Activated naive CD4-positive, alpha-beta T cell treated with anti-CD3 and anti-CD28 coated beads, Interleukin-2, amount 10 ng/mL, durations not matched to agents 7 days and 5 days (primary cell): ENCODE measurements around the gene FAAP100.
"Not testable (repeated sequence)": the region's sequence is repeated elsewhere in the genome, so short reads cannot be mapped to it uniquely, and the experiment has no call there.

ENCODE experiments used
- CTCF ChIA-PET: fragments of 350-600 bp; sonication (Branson Sonifier 250); formaldehyde crosslinking; loops from one replicate; lab custom pipeline; 2021; ENCODE audit warnings: antibody characterized with exemption; lab: Charles Lee
- DNase-seq: peaks from one replicate; pipeline ENCODE4 v3.0.0-alpha.2; 2020
- H3K27ac Mint-ChIP-seq: one replicate; pipeline ENCODE4 v1.8.0; 2021; ENCODE audit warnings: mild to moderate bottlenecking, moderate library complexity, mixed read lengths
- H3K27me3 Mint-ChIP-seq: one replicate; pipeline ENCODE4 v1.8.0; 2021; ENCODE audit warnings: mild to moderate bottlenecking, mixed read lengths
- H3K36me3 Mint-ChIP-seq: one replicate; pipeline ENCODE4 v1.8.0; 2021; ENCODE audit warnings: mixed read lengths
- H3K4me1 Mint-ChIP-seq: one replicate; pipeline ENCODE4 v1.8.0; 2021; ENCODE audit warnings: mixed read lengths
- H3K4me3 Mint-ChIP-seq: one replicate; pipeline ENCODE4 v1.8.0; 2021; ENCODE audit warnings: mild to moderate bottlenecking, moderate library complexity, mixed read lengths
- H3K9me3 Mint-ChIP-seq: one replicate; pipeline ENCODE4 v1.8.0; 2021; ENCODE audit warnings: mixed read lengths

FAAP100 gene, protein sequence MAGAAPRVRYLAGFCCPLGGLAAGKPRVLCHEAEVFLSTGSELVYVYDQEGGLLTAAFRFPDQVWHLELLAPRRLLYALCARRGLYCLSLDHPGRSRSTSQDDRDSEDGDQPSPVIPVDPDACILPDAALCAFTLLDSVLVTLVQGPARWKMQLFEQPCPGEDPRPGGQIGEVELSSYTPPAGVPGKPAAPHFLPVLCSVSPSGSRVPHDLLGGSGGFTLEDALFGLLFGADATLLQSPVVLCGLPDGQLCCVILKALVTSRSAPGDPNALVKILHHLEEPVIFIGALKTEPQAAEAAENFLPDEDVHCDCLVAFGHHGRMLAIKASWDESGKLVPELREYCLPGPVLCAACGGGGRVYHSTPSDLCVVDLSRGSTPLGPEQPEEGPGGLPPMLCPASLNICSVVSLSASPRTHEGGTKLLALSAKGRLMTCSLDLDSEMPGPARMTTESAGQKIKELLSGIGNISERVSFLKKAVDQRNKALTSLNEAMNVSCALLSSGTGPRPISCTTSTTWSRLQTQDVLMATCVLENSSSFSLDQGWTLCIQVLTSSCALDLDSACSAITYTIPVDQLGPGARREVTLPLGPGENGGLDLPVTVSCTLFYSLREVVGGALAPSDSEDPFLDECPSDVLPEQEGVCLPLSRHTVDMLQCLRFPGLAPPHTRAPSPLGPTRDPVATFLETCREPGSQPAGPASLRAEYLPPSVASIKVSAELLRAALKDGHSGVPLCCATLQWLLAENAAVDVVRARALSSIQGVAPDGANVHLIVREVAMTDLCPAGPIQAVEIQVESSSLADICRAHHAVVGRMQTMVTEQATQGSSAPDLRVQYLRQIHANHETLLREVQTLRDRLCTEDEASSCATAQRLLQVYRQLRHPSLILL

DNA sequence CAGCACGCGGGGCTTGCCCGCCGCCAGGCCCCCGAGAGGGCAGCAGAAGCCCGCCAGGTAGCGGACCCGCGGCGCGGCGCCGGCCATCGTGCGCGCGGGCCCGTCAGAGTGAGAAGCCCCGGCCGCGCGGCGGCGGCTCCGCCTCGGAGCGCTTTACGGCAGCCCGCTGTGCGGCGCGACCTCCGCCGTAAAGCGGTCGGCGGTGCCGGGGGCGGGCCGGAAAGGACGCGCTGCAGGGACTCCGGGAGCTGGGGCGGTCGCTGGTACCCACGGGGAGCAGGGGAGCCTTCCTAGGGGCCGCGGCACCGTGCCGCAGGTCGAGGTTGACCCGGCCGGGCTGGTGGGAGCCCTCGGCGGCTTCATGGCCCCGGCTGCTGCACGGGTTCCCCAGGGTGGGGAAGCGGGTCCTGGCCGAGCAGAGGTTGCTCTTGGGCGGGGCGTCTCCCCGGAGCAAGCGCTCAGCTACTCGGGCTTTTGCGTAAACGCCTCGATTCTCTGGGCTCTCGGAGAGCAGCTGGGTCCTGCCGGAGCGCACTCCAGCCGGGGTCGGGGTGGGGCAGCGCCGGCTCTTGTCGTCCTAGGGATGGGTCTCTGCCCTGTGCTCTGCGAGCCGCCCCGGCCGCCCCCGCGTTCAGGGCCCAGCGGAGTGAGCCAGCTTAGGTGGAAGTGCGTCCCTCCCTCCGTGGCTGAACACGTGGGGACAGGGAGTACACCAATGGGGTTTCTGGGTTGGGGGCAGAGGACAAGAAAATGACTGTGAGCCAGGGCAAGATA lies at the start of gene FAAP100:
TSS of gene FAAP100 (minus strand) at position 110 of the 774 bp plus-strand sequence. CDS start at position 87, 23 bp downstream.
- Mint-ChIP-seq H3K4me3 (peak within 1 kb of the TSS; percentile 78), H3K4me1 (peaks cover 41% of the 10 kb centered on the region), H3K36me3 (peaks cover 7% of the 10 kb centered on the region), H3K27ac (peak within 1 kb of the TSS; percentile 91), H3K27me3 (no peaks in the 10 kb centered on the region), H3K9me3 (no peaks in the 10 kb centered on the region)
- CTCF ChIA-PET = interaction anchor here (0.8 to 1.1 kb wide), 2 partner anchors 39 to 51 kb away, joined by 3 read pairs; no protein-coding TSS in a partner anchor
- DNase-seq = peak; percentile 86

DNA sequence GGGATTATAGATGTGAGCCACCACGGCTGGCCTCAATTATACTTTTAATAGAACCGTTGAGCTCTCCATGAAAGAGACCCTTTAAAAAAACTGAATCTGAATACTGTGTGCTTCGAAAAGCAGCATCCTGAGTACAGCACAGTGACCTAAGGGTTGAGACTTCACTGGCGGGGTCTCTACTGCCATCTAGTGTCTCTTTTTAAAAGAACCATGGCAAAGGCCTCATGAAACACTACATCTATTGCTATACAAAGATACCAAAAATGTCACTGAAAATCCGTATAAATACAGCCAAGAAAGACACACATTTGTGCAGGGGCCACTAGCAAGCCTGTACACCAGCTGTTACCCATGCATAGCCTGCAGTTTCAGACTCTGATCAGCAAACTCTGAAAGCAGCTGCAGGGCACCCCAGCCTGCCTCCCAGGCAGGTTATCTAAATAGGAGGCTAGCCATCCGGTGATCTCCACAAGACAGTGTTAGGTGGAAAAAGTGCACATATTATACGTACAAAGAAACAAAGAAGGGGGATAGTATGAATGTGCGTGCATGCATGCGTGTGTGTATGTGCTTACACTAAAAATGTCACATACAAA lies 49.5 kb upstream of the FAAP100 start:
- CTCF ChIA-PET = interaction anchor here (0.6 to 2.4 kb wide), 20 partner anchors 9 to 1262 kb away, joined by 3 to 16 read pairs (median 4); no protein-coding TSS in a partner anchor
- Mint-ChIP-seq H3K9me3 (no peaks in the 10 kb centered on the region), H3K27ac (no peak overlapping the region), H3K36me3 (peaks cover 49% of the 10 kb centered on the region), H3K27me3 (no peaks in the 10 kb centered on the region), H3K4me1 (peaks cover 7% of the 10 kb centered on the region), H3K4me3 (no peak overlapping the region)
- peak; percentile 58 for DNase-seq

- no peaks in the 10 kb centered on the region for H3K27me3 Mint-ChIP-seq
- CTCF ChIA-PET = interaction anchor here (0.9 to 2.4 kb wide), 8 partner anchors 14 to 308 kb away, joined by 3 to 16 read pairs (median 6); no protein-coding TSS in a partner anchor
- H3K27ac Mint-ChIP-seq = no peak overlapping the region
- H3K4me1 Mint-ChIP-seq = peaks cover 7% of the 10 kb centered on the region
- H3K36me3 Mint-ChIP-seq = peaks cover 39% of the 10 kb centered on the region
- no peak overlapping the region for H3K4me3 Mint-ChIP-seq
- DNase-seq = no peak
- H3K9me3 Mint-ChIP-seq = no peaks in the 10 kb centered on the region
Observed at GRCh38 chr17:81599719-81600486, 47.8 kb upstream of the FAAP100 start.

DNA sequence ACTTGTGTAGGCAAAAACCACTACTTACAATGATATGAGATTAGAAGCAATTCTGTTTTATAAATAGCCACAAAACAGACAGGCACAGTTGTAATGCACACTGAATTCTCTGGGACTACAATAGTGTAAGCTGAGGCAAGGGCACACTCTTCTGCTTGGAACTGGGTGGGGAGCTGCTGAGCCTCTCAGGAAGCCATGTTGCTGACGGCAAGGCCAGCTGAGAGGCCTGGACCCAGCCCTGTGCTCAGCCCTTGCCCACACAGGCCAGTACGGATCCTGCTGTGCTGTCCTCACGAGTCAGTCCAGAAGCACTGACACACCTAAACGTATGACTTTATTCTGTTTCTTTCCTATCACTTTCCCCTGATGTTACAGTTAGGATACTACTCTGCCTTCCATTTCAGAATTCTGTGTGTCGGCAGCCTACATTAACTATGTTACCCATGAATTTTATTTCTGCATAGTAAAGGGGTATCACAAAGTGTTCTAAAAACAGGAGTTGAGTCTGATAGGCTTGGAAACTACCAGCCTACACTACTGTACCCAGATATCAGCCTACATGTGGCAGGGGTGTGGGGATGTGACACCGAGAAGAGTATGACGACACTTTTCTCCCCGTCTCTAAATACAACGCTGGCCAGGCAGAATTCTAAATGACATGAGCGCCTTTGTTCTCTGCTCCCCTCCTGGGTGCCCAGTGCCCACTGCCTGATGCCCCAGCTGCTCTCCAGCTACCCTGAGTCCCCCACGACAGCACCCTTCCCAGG lies 41.1 kb upstream of the FAAP100 start:
- Mint-ChIP-seq H3K27me3 (no peaks in the 10 kb centered on the region), H3K4me3 (no peak overlapping the region), H3K36me3 (peaks cover 30% of the 10 kb centered on the region), H3K4me1 (peaks cover 2% of the 10 kb centered on the region), H3K27ac (peak overlapping the region; percentile 26), H3K9me3 (no peaks in the 10 kb centered on the region)
- CTCF ChIA-PET = interaction anchor here (1.9 kb wide), 1 partner anchor 8 kb away, joined by 5 read pairs; no protein-coding TSS in a partner anchor
- DNase-seq = no peak

- Mint-ChIP-seq H3K4me1 (no peaks in the 10 kb centered on the region), H3K27ac (no peak overlapping the region), H3K36me3 (peaks cover 30% of the 10 kb centered on the region), H3K4me3 (no peak overlapping the region), H3K27me3 (no peaks in the 10 kb centered on the region), H3K9me3 (no peaks in the 10 kb centered on the region)
- no peak for DNase-seq
- CTCF ChIA-PET = interaction anchor here (1.9 kb wide), 1 partner anchor 9 kb away, joined by 5 read pairs; no protein-coding TSS in a partner anchor
Observed at GRCh38 chr17:81591971-81592370, 39.8 kb upstream of the FAAP100 start.

- CTCF ChIA-PET = interaction anchor here (1.0 kb wide), 1 partner anchor 11 kb away, joined by 3 read pairs; no protein-coding TSS in a partner anchor
- no peaks in the 10 kb centered on the region for H3K27me3 Mint-ChIP-seq
- H3K9me3 Mint-ChIP-seq = no peaks in the 10 kb centered on the region
- H3K4me1 Mint-ChIP-seq = no peaks in the 10 kb centered on the region
- H3K4me3 Mint-ChIP-seq = no peak overlapping the region
- peaks cover 41% of the 10 kb centered on the region for H3K36me3 Mint-ChIP-seq
- no peak for DNase-seq
- no peak overlapping the region for H3K27ac Mint-ChIP-seq
Observed at GRCh38 chr17:81590121-81590520, 38.0 kb upstream of the FAAP100 start.

GRCh38 chr17:81589612-81590011 lies 37.5 kb upstream of the FAAP100 start:
- H3K36me3 Mint-ChIP-seq = peaks cover 42% of the 10 kb centered on the region
- peak overlapping the region; percentile 46 for H3K27ac Mint-ChIP-seq
- no peaks in the 10 kb centered on the region for H3K4me1 Mint-ChIP-seq
- no peak for DNase-seq
- H3K27me3 Mint-ChIP-seq = no peaks in the 10 kb centered on the region
- H3K9me3 Mint-ChIP-seq = no peaks in the 10 kb centered on the region
- H3K4me3 Mint-ChIP-seq = no peak overlapping the region
- CTCF ChIA-PET = no interaction called here

DNA sequence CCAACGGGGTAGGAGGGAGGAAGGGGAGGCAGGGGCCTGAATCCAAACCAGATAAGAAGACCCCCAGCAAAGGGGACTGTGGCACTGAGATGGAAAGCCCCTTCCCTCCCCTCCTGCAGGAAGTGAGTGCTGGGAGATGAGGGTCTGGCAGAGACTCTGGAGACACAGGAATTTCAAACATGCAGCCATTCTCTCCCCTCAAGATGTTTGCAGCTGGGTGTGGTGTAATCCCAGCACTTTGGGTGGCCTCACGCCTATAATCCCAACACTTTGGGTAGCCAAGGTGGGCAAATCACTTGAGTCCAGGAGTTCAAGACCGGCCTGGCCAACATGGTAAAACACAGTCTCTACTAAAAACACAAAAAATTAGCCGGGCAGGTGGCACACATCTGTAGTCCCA lies 33.9 kb upstream of the FAAP100 start:
- Mint-ChIP-seq H3K4me1 (no peaks in the 10 kb centered on the region), H3K4me3 (no peak overlapping the region), H3K27me3 (no peaks in the 10 kb centered on the region), H3K36me3 (peaks cover 48% of the 10 kb centered on the region), H3K27ac (no peak overlapping the region), H3K9me3 (no peaks in the 10 kb centered on the region)
- DNase-seq = no peak
- CTCF ChIA-PET = interaction anchor here (0.6 to 1.4 kb wide), 2 partner anchors 15 to 20 kb away, joined by 3 to 7 read pairs; no protein-coding TSS in a partner anchor

- CTCF ChIA-PET, H3K9me3 Mint-ChIP-seq, H3K4me1 Mint-ChIP-seq, DNase-seq, H3K27me3 Mint-ChIP-seq, H3K27ac Mint-ChIP-seq, H3K4me3 Mint-ChIP-seq: not testable (repeated sequence)
- H3K36me3 Mint-ChIP-seq = peaks cover 54% of the 10 kb centered on the region
Observed at GRCh38 chr17:81584771-81585170, 32.6 kb upstream of the FAAP100 start.

DNA sequence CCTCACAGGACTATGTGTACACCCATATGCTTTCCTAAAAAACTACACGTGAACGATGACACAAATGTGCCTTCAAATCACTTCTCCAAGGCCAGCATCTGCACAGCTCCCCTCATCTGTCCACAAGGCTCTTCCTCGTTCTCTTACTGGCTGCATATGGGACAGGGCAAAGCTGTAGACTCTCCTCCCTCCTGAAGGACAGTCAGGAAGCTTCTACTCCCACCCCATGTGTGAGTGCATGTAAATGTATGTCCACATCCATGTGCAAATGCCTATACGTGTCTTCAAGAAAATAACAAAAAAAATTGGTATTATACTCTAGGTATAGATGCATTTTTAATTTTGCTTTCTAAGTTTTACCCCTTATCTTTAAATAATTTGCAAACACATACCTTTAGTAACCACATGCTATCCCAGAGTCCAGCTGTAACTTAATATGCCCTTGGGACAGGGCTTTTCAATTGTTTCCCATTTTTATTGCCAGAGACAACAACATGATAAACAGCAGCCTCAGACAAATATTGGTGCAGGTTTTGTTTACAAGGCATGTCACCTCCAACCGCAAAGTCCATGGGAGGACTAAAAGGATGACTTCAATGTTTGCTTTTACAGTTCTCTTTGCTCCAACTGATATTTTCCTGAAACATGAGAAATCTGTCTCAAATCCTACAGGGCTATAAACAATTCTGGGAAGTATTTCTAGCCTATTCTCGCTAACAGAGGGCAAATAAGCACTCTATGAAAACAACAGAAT lies 31.6 kb upstream of the FAAP100 start:
- Mint-ChIP-seq H3K27me3 (no peaks in the 10 kb centered on the region), H3K4me3 (no peak overlapping the region), H3K4me1 (no peaks in the 10 kb centered on the region), H3K36me3 (peaks cover 50% of the 10 kb centered on the region), H3K9me3 (no peaks in the 10 kb centered on the region), H3K27ac (no peak overlapping the region)
- CTCF ChIA-PET = no interaction called here
- DNase-seq = no peak

DNA sequence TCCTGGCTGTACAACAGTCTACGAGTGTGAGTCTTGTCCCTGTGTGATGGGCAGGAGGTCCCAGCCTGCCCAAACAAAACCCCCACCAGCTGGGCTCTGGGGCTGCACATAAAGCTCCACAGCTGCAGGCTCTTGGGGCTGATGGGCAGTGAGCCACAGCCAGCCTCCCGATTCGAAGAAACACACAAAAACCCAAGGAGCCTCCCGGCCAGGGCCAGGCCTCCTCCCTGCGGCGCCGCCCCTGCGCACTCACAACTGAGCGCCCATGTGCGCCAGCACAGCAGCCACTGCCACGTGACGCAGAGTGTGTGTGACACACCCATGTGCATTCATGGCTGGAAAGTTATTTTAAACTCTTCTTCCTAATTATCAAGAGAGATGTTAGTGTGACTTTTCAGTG lies 30.6 kb upstream of the FAAP100 start:
- no peak for DNase-seq
- CTCF ChIA-PET = no interaction called here
- H3K27me3 Mint-ChIP-seq = no peaks in the 10 kb centered on the region
- H3K4me3 Mint-ChIP-seq = no peak overlapping the region
- no peaks in the 10 kb centered on the region for H3K4me1 Mint-ChIP-seq
- peaks cover 45% of the 10 kb centered on the region for H3K36me3 Mint-ChIP-seq
- no peak overlapping the region for H3K27ac Mint-ChIP-seq
- H3K9me3 Mint-ChIP-seq = no peaks in the 10 kb centered on the region

DNA sequence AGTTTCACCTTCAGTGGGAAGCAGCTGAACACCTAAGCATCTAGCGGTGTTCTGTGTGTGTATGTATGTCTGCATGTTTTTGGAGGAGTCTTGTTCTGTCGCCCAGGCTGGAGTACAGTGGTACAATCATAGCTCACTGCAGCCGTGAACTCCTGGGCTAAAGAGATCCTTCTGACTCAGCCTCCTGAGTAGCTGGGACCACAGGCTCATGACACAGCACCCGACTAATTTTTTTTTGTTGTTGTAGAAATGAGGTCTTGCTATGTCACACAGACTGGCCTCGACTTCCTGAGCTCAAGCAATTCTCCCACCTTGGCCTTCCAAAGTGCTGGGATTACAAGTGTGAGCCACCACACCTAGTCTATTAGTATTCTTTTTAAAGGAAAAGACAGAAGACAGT lies 30.2 kb upstream of the FAAP100 start:
- no peaks in the 10 kb centered on the region for H3K27me3 Mint-ChIP-seq

More for the DNA sequence above, 30.2 kb upstream of the FAAP100 start:
- Mint-ChIP-seq H3K27ac (no peak overlapping the region), H3K36me3 (peaks cover 49% of the 10 kb centered on the region), H3K9me3 (no peaks in the 10 kb centered on the region), H3K4me3 (no peak overlapping the region), H3K4me1 (no peaks in the 10 kb centered on the region)
- no peak for DNase-seq
- CTCF ChIA-PET = no interaction called here
